IMR-90 (cell line): ENCODE measurements around the gene PGBD5. TPM values are rescaled to one million over a fixed set of nuclear protein-coding genes. Genes with fewer than 3 reads are reported as not detected.

Source experiments
- ATAC-seq: fragments of 200-7000 bp; cut with Tn5 transposase; 2 replicates; pipeline ENCODE4 v1.9.1; 2020; ENCODE audit warnings: low read depth, mild to moderate bottlenecking, moderate library complexity
- BruUV-seq: library from RNA; stranded (reverse); fragments of 400-500 nt; replicated peaks from 2 replicates; lab custom pipeline; 2021; lab: Mats Ljungman, UMichigan
- CTCF ChIA-PET: fragments of 300-600 bp; formaldehyde crosslinking; extraction: SDS; loops from one replicate; lab custom pipeline; 2021; ENCODE audit warnings: antibody characterized with exemption; lab: Yijun Ruan, JAX
- POLR2A ChIA-PET: fragments of 300-600 bp; sonication (Branson Sonifier 250); formaldehyde crosslinking; loops from one replicate; lab custom pipeline; 2022; ENCODE audit warnings: antibody characterized with exemption; ENCODE audit not compliant: unreplicated experiment; lab: Charles Lee
- DNase-seq: peaks from one replicate; pipeline ENCODE4 v3.0.0; 2013
- H2AFZ ChIP-seq: replicated peaks from 2 replicates; pipeline ENCODE3; 2013; ENCODE audit warnings: low read length, mild to moderate bottlenecking; ENCODE audit not compliant: poor library complexity
- H2AK5ac ChIP-seq: 2 replicates; pipeline ENCODE4 v1.6.1; 2013; ENCODE audit warnings: low read depth, low read length, inconsistent platforms
- H2AK9ac ChIP-seq: replicated peaks from 2 replicates; pipeline ENCODE3; 2013; ENCODE audit warnings: mild to moderate bottlenecking, low read depth, low read length, moderate library complexity; ENCODE audit not compliant: poor library complexity
- H2BK120ac ChIP-seq: 2 replicates; pipeline ENCODE4 v1.6.1; 2013; ENCODE audit warnings: low read depth, low read length, inconsistent platforms
- H2BK15ac ChIP-seq: 3 replicates; pipeline ENCODE4 v1.6.1; 2013; ENCODE audit warnings: low read depth, low read length, inconsistent platforms
- H2BK20ac ChIP-seq: 2 replicates; pipeline ENCODE4 v1.6.1; 2013; ENCODE audit warnings: low read depth, mild to moderate bottlenecking, inconsistent platforms, low read length, moderate library complexity
- H2BK5ac ChIP-seq: 2 replicates; pipeline ENCODE4 v1.6.1; 2013; ENCODE audit warnings: mild to moderate bottlenecking, low read depth, low read length, inconsistent platforms; ENCODE audit not compliant: poor library complexity, severe bottlenecking
- H3K14ac ChIP-seq: replicated peaks from 2 replicates; pipeline ENCODE4 v1.6.1; 2013; ENCODE audit warnings: low read depth, low read length, inconsistent platforms
- H3K18ac ChIP-seq: 2 replicates; pipeline ENCODE4 v1.6.1; 2013; ENCODE audit warnings: low read depth, low read length, control low read depth
- H3K23ac ChIP-seq: 2 replicates; pipeline ENCODE4 v1.6.1; 2013; ENCODE audit warnings: low read depth, low read length, inconsistent platforms
- H3K27ac ChIP-seq: 2 replicates; pipeline ENCODE4 v1.5.1; 2013; ENCODE audit warnings: mild to moderate bottlenecking, control low read depth, low read length; ENCODE audit not compliant: insufficient read depth
- H3K27me3 ChIP-seq: 2 replicates; pipeline ENCODE4 v1.6.1; 2013; ENCODE audit warnings: low read length; ENCODE audit not compliant: control insufficient read depth, insufficient read depth
- H3K36me3 ChIP-seq: 2 replicates; pipeline ENCODE4 v1.6.1; 2013; ENCODE audit warnings: low read length, mixed read lengths; ENCODE audit not compliant: control insufficient read depth, insufficient read depth
- H3K4ac ChIP-seq: 2 replicates; pipeline ENCODE4 v1.6.1; 2013; ENCODE audit warnings: low read depth, low read length, inconsistent platforms
- H3K4me1 ChIP-seq: 2 replicates; pipeline ENCODE4 v1.6.1; 2013; ENCODE audit warnings: low read length, mixed read lengths; ENCODE audit not compliant: control insufficient read depth, insufficient read depth
- H3K4me2 ChIP-seq: 2 replicates; pipeline ENCODE4 v1.6.1; 2013; ENCODE audit warnings: low read depth, mild to moderate bottlenecking, control low read depth, low read length, moderate library complexity
- H3K4me3 ChIP-seq: 2 replicates; pipeline ENCODE4 v1.5.1; 2013; ENCODE audit warnings: low read depth, mild to moderate bottlenecking, control low read depth, low read length, moderate library complexity; ENCODE audit not compliant: insufficient read depth
- H3K56ac ChIP-seq: 2 replicates; pipeline ENCODE4 v1.6.1; 2013; ENCODE audit warnings: low read length, inconsistent platforms; ENCODE audit not compliant: insufficient read depth; ENCODE audit errors: extremely low read depth
- H3K79me1 ChIP-seq, 2 experiments: 2 replicates each; pipeline ENCODE4 v1.6.1; 2013; ENCODE audit warnings: low read length in 2 of 2, inconsistent platforms in 1 of 2, low read depth in 1 of 2
- H3K9ac ChIP-seq: 2 replicates; pipeline ENCODE4 v1.6.1; 2013; ENCODE audit warnings: low read depth, low read length, control low read depth
- H3K9me1 ChIP-seq: 2 replicates; pipeline ENCODE4 v1.6.1; 2013; ENCODE audit warnings: low read length, inconsistent platforms; ENCODE audit not compliant: insufficient read depth
- H3K9me3 ChIP-seq: 2 replicates; pipeline ENCODE4 v1.6.1; 2013; ENCODE audit warnings: low read length; ENCODE audit not compliant: control insufficient read depth, insufficient read depth
- H4K20me1 ChIP-seq: 2 replicates; pipeline ENCODE4 v1.6.1; 2013; ENCODE audit warnings: low read length, inconsistent platforms; ENCODE audit not compliant: insufficient read depth
- H4K5ac ChIP-seq: 2 replicates; pipeline ENCODE4 v1.6.1; 2013; ENCODE audit warnings: mild to moderate bottlenecking, low read depth, low read length, control low read depth
- H4K8ac ChIP-seq, 2 experiments: 2 replicates each; pipeline ENCODE4 v1.6.1; 2013; ENCODE audit warnings: low read depth in 2 of 2, low read length in 2 of 2, control low read depth in 1 of 2, inconsistent platforms in 1 of 2
- H4K91ac ChIP-seq: 2 replicates; pipeline ENCODE4 v1.6.1; 2013; ENCODE audit warnings: low read depth, low read length, inconsistent platforms; ENCODE audit not compliant: insufficient read depth
- BHLHE40 ChIP-seq: fragments of 150-350 bp; IDR thresholded peaks from 2 replicates; pipeline ENCODE4 v1.6.1; 2016; ENCODE audit warnings: mild to moderate bottlenecking, low read depth, low read length
- CEBPB ChIP-seq: IDR thresholded peaks from 2 replicates; pipeline ENCODE4 v1.6.1; 2012; ENCODE audit warnings: low read depth, low read length, improper control_type of control experiment
- CHD1 ChIP-seq: IDR thresholded peaks from 2 replicates; pipeline ENCODE4 v1.6.1; 2012; ENCODE audit warnings: low read depth, low read length, improper control_type of control experiment
- MAFK ChIP-seq: IDR thresholded peaks from 2 replicates; pipeline ENCODE4 v1.6.1; 2012; ENCODE audit warnings: low read depth, low read length, improper control_type of control experiment
- MAZ ChIP-seq: IDR thresholded peaks from 2 replicates; pipeline ENCODE4 v1.6.1; 2012; ENCODE audit warnings: low read depth, mild to moderate bottlenecking, low read length, improper control_type of control experiment, moderate library complexity, borderline replicate concordance
- MXI1 ChIP-seq: IDR thresholded peaks from 2 replicates; pipeline ENCODE4 v1.6.1; 2012; ENCODE audit warnings: low read depth, mild to moderate bottlenecking, low read length, moderate library complexity, borderline replicate concordance
- NFE2L2 ChIP-seq: fragments of 150-350 bp; IDR thresholded peaks from 2 replicates; pipeline ENCODE4 v1.6.1; 2016; ENCODE audit warnings: low read depth, mild to moderate bottlenecking, low read length
- POLR2A ChIP-seq: IDR thresholded peaks from 2 replicates; pipeline ENCODE4 v1.6.1; 2012; ENCODE audit warnings: mild to moderate bottlenecking, low read depth, low read length
- RAD21 ChIP-seq: IDR thresholded peaks from 2 replicates; pipeline ENCODE4 v1.6.1; 2012; ENCODE audit warnings: low read length, improper control_type of control experiment
- RCOR1 ChIP-seq: IDR thresholded peaks from 2 replicates; pipeline ENCODE4 v1.6.1; 2012; ENCODE audit warnings: mild to moderate bottlenecking, low read length, improper control_type of control experiment; ENCODE audit not compliant: insufficient replicate concordance
- SMC3 ChIP-seq: fragments of 150-350 bp; IDR thresholded peaks from 2 replicates; pipeline ENCODE4 v1.6.1; 2016; ENCODE audit warnings: low read depth, mild to moderate bottlenecking, antibody characterized with exemption, low read length, moderate library complexity
- WGBS, 2 experiments: methylation state at CpG; one replicate each; pipeline versions ENCODE4 v1.1.5 to v1.1.7; 2013; ENCODE audit warnings: missing lambda C conversion rate in 2 of 2; ENCODE audit not compliant: insufficient read length in 1 of 2; ENCODE audit errors: extremely low coverage in 2 of 2; 5-methylcytosine and 5-hydroxymethylcytosine counted together
- dilution Hi-C: fragments of 300-500 bp; cut with HindIII; formaldehyde crosslinking; loops from one replicate; pipeline ENCODE4 v1.14.3; 2018; ENCODE audit warnings: low sequenced_read_pairs; ENCODE audit not compliant: unreplicated experiment
- in situ Hi-C: fragments of 300-500 bp; cut with MboI; formaldehyde crosslinking; loops from 3 replicates; pipeline ENCODE4 v1.14.3; 2019; ENCODE audit warnings: low sequenced_read_pairs, inconsistent platforms, mixed read lengths
- intact Hi-C: fragments of 100-400 bp; cut with micrococcal nuclease; formaldehyde crosslinking; loops from 2 replicates; pipeline ENCODE4 v1.10.0; 2022
- polyA plus RNA-seq, 3 experiments: library from polyadenylated mRNA; depleted of rRNA; stranded (reverse); fragments of >200 nt; gene quantifications; 2 replicates each; pipeline ENCODE4 v1.2.3, GENCODE V29; 2012; ENCODE audit warnings: low replicate concordance in 1 of 3
- total RNA-seq: library from RNA; depleted of rRNA; stranded (reverse); fragments of >200 nt; gene quantifications from 2 replicates; pipeline ENCODE4 v1.2.3, GENCODE V29; 2012
- TF ChIP-seq, protein P1 (sequence below): fragments of 150-350 bp; IDR thresholded peaks from 2 replicates; pipeline ENCODE4 v1.6.1; 2017; ENCODE audit warnings: mild to moderate bottlenecking, antibody characterized with exemption, low read length, low read depth
- TF ChIP-seq, protein P2 (sequence below): fragments of 150-350 bp; IDR thresholded peaks from 2 replicates; pipeline ENCODE4 v1.6.1; 2016; ENCODE audit warnings: low read depth, mild to moderate bottlenecking, low read length, moderate library complexity, borderline replicate concordance
- TF ChIP-seq, protein P3 (sequence below): conservative IDR thresholded peaks from 2 replicates; pipeline ENCODE4 v1.5.1; 2012; ENCODE audit warnings: mild to moderate bottlenecking, low read depth, low read length, improper control_type of control experiment

PGBD5 gene
- total and polyA plus RNA-seq, 2 of the 4 experiments (the other 2 are of a cell fraction), result 0.18 to 0.36 TPM

DNA sequence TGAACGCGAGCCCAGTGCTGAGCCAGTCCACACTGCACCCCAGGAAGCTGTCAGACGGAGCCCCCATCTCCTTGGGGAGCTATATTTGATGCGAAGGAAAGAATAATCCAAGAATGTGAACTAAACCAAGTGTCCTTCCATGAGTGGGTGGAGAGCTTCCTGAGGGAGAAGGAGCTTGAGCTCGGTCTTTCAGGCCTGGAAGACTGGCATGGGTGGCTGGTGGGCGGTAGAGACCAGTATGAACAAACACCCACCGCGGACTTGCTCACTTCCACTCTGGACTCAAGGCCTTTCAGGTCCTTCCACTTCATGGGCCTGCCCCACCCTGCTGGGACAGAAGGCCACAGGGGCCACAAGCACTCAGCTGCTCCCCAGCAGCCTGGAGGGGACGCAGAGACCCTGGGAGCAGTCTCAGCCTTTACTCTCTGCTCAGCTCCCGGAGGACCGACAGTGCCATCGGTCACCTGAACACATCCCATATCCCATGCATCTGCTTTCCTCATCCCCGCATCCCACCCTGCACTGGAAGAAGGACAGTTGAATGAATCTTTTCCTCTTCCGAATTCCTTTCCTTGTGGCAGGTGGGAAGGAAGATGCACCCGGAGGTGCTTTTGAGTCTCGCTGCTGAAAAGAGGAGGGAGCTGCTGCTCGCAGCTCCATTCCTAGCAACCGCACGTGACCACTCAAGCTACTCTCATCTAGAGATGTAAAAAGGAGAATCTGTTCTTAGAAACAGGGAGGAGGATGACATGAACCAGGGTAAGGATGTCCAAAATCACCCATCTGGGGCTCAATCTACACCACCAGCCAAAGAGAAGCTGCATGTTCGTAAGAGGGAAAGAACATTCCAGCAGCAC lies 92.3 kb downstream of the PGBD5 start:
- H2BK15ac ChIP-seq, result no peak overlapping the region
- no peak overlapping the region for H4K5ac ChIP-seq
- H2BK120ac ChIP-seq, result no peak overlapping the region
- CTCF ChIA-PET, result no interaction called here
- H2BK5ac ChIP-seq, result no peak overlapping the region
- TF ChIP-seq MAZ, result no peak
- TF ChIP-seq CHD1, result no peak
- TF ChIP-seq MAFK, result no peak
- no peak for TF ChIP-seq NFE2L2
- TF ChIP-seq MXI1, result no peak
- TF ChIP-seq BHLHE40, result no peak
- TF ChIP-seq, protein P1, sequence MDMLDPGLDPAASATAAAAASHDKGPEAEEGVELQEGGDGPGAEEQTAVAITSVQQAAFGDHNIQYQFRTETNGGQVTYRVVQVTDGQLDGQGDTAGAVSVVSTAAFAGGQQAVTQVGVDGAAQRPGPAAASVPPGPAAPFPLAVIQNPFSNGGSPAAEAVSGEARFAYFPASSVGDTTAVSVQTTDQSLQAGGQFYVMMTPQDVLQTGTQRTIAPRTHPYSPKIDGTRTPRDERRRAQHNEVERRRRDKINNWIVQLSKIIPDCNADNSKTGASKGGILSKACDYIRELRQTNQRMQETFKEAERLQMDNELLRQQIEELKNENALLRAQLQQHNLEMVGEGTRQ, result no peak
- no peak for TF ChIP-seq RAD21
- TF ChIP-seq, protein P2, sequence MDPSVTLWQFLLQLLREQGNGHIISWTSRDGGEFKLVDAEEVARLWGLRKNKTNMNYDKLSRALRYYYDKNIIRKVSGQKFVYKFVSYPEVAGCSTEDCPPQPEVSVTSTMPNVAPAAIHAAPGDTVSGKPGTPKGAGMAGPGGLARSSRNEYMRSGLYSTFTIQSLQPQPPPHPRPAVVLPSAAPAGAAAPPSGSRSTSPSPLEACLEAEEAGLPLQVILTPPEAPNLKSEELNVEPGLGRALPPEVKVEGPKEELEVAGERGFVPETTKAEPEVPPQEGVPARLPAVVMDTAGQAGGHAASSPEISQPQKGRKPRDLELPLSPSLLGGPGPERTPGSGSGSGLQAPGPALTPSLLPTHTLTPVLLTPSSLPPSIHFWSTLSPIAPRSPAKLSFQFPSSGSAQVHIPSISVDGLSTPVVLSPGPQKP, result no peak
- TF ChIP-seq CEBPB, result no peak
- no peak for TF ChIP-seq SMC3
- TF ChIP-seq POLR2A, result no peak
- TF ChIP-seq, protein P3, sequence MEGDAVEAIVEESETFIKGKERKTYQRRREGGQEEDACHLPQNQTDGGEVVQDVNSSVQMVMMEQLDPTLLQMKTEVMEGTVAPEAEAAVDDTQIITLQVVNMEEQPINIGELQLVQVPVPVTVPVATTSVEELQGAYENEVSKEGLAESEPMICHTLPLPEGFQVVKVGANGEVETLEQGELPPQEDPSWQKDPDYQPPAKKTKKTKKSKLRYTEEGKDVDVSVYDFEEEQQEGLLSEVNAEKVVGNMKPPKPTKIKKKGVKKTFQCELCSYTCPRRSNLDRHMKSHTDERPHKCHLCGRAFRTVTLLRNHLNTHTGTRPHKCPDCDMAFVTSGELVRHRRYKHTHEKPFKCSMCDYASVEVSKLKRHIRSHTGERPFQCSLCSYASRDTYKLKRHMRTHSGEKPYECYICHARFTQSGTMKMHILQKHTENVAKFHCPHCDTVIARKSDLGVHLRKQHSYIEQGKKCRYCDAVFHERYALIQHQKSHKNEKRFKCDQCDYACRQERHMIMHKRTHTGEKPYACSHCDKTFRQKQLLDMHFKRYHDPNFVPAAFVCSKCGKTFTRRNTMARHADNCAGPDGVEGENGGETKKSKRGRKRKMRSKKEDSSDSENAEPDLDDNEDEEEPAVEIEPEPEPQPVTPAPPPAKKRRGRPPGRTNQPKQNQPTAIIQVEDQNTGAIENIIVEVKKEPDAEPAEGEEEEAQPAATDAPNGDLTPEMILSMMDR, result no peak
- TF ChIP-seq RCOR1, result no peak
- H2AK5ac ChIP-seq, result no peak overlapping the region
- no peak overlapping the region for H2AFZ ChIP-seq
- H3K9ac ChIP-seq, result no peak overlapping the region
- in situ Hi-C loops (no loop called here), dilution Hi-C loops (no loop called here), intact Hi-C loops (no loop called here)
- H3K27ac ChIP-seq, result no peak overlapping the region
- H3K4ac ChIP-seq, result no peak overlapping the region
- no peak overlapping the region for H2AK9ac ChIP-seq
- 75% methylated on average over 3 of the region's 20 CpGs; no CpG with 5 or more reads in 1 of the 2 experiments for WGBS, 2 experiments
- POLR2A ChIA-PET, result no interaction called here
- H3K9me1 ChIP-seq, result no peaks in the 10 kb centered on the region
- no peak overlapping the region for H2BK20ac ChIP-seq
- H4K8ac ChIP-seq, result no peak overlapping the region
- H3K27me3 ChIP-seq, result no peaks in the 10 kb centered on the region
- no peaks in the 10 kb centered on the region for H4K20me1 ChIP-seq
- no peak overlapping the region for H3K56ac ChIP-seq
- no peak overlapping the region for H3K18ac ChIP-seq
- H4K91ac ChIP-seq, result no peak overlapping the region
- no peak for DNase-seq
- H3K14ac ChIP-seq, result no peak overlapping the region
- no peaks in the 10 kb centered on the region for H3K9me3 ChIP-seq
- 0 out of 2 replicates have a peak, but pooled peaks have one; percentile 11 for ATAC-seq
- no TSS peak for BruUV-seq
- H3K4me3 ChIP-seq, result no peak overlapping the region
- no peaks in the 10 kb centered on the region for H3K79me1 ChIP-seq
- no peaks in the 10 kb centered on the region; the same call in 1 of the 2 replicates for H3K4me1 ChIP-seq
- H3K4me2 ChIP-seq, result no peak overlapping the region
- no peak overlapping the region for H3K23ac ChIP-seq
- H3K36me3 ChIP-seq, result no peaks in the 10 kb centered on the region
